Measurements from ENCODE around the gene IRAK2.

- TF ChIP-seq EZH2 (IDR thresholded peaks at IDR 0.05; ENCODE audit: low read length, unreplicated experiment) (no peak), CTCF (conservative IDR thresholded peaks at IDR 0.05; ENCODE audit: low read depth, low read length) (no peak), EZH2phosphoT487 (IDR thresholded peaks at IDR 0.05; ENCODE audit: borderline replicate concordance, low read length) (no peak)
These were observed 80.5 kb downstream of the IRAK2 start for GRCh38 chr3:10245081-10245712.
